ENCODE data around the gene IRX5.

The IRX5 gene

DNA sequence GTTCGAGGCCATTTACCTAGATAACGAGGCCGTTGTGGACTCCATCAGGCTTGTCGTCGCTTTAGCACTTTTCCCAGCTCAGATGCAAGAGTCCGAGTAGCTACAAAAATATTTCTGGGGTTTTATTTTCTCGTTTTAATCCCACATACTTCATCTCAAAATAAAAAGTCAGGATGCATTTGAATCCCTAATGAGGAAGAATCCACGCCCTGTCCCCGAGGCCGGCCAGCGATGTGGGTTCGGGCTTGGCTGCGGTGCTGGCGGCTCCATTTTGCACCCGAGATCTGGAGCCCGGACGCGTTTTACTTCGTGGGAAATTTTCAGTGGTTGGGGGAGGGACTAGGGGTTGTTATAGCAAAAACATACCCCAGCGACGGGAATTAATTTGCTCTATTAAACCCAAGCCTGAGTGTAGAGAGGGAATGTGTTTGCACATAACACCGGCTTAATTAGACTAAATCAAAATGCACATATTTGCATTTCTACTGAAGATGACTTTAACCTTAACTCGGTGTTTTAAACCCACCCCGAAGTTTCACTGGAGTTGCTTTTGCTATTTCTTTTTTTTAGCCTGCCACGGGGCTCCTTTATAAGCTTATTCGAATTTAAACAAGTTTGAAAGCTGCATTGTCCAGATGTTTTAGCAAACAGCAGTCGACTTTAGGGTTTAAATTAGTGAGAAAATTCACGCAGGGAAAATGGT lies 4.8 kb downstream of the IRX5 start:
- no peak overlapping the region for H3K4me3 ChIP-seq (ENCODE audit: low read length)
- TF ChIP-seq ZNF274 (IDR thresholded peaks at IDR 0.05; ENCODE audit: low read depth, low read length), result no peak

DNA sequence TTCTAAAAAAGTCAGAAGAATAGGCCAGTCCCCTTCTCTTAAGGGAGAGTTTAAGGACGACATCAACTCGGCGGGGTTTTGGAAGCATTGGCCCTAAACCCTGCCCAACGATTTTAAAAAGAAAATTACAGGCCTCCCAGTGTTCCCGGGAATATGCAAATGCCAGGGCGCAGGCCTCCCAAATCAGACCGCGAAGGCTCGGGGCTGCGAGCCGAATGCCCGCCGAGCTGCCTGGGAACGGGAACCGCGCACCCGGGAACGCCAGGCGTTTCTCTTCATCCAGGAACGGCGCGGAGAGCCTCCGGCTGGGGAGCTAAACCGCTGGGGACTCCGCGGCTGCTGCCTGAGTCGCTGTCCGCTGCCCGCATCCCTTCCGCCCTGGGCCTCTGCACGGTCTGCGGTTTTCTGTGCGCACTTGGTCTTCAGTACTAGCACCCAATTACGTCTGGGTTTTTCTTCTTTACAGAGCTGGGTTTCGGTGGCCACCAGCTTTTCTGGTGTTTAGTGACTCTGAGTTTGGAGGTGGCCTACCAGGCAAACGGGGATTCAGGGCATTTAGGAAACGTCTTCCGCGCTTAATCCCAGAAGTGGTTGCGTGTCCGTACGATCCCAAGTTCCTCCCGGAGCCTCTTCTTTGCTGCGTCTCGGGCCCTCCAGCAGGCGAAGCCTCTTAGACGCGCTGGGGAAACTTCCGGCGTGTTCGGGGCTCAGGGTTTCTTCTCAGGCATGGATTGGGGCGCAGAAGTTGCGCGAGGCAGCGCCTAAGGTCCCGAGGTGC lies 5.7 kb downstream of the IRX5 start:
- no peak overlapping the region for H3K4me3 ChIP-seq (ENCODE audit: low read length)
- TF ChIP-seq ZNF274 (IDR thresholded peaks at IDR 0.05; ENCODE audit: low read depth, low read length), result no peak

DNA sequence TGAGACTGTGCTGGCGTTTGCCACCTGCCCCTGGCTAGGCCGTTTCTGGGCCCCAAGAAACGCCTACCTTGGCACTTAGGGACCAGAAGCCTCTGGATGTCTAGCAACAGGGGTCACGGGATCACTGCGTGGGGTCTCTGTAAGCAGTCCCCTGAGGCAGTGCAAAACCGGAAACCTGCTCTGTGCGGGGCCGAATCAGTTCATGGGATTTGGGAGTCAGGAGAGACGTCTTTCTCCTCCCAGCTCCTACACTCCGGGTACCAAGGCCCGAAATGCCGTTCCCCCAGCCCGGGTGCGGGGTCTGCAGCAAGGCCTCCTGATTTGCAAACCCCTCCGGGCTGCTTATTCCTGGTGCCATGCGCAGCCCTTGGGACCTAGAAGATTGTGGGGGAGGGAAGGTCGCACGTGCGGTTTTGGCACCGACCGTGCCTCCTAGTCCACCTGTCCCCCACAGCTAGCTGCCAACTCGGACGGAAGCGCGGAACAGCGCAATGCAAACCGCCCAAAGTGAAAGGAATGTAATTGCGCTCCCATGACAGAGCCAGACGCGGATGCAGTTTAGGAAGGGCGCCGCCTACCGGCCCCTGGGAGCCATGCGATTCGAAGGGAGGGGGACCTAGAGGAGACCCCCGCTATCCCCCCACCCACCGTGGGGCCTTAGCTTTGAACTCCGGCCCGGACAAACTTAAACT lies 6.5 kb downstream of the IRX5 start:
- no peak overlapping the region; the same call in 1 of the 2 replicates for H3K4me3 ChIP-seq (ENCODE audit: low read length)

DNA sequence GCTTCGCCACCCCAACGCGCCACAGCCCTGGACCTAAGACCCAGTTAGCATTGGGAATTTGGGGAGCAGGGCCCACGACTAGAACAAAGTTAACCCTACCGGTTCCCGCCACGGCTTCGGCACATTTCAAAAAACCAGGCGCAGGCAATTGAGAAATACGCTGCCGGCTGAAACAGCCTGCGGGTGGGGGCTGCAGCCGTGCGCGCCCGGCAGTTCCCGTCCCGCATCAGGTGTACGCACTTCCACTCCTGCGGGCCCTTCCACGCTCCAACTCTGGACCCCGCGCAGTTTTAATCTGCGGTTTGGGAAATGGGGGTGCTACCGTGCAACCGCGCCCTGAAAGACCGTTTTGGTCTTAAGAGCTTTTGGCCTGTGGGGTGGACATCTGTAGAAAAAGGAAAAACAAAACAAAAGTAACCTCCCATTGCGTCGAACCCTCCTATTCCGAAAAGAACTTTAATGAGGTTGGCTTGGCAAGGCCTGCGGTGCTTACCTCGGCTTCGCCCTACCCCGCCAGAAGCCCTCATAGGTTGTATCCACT lies 7.1 kb downstream of the IRX5 start:
- H3K4me3 ChIP-seq (ENCODE audit: low read length), result no peak overlapping the region; the same call in 1 of the 2 replicates
- no peak for TF ChIP-seq ZNF274 (IDR thresholded peaks at IDR 0.05; ENCODE audit: low read depth, low read length)

More for the DNA sequence above, 6.5 kb downstream of the IRX5 start:
- no peak for TF ChIP-seq ZNF274 (IDR thresholded peaks at IDR 0.05; ENCODE audit: low read depth, low read length)

DNA sequence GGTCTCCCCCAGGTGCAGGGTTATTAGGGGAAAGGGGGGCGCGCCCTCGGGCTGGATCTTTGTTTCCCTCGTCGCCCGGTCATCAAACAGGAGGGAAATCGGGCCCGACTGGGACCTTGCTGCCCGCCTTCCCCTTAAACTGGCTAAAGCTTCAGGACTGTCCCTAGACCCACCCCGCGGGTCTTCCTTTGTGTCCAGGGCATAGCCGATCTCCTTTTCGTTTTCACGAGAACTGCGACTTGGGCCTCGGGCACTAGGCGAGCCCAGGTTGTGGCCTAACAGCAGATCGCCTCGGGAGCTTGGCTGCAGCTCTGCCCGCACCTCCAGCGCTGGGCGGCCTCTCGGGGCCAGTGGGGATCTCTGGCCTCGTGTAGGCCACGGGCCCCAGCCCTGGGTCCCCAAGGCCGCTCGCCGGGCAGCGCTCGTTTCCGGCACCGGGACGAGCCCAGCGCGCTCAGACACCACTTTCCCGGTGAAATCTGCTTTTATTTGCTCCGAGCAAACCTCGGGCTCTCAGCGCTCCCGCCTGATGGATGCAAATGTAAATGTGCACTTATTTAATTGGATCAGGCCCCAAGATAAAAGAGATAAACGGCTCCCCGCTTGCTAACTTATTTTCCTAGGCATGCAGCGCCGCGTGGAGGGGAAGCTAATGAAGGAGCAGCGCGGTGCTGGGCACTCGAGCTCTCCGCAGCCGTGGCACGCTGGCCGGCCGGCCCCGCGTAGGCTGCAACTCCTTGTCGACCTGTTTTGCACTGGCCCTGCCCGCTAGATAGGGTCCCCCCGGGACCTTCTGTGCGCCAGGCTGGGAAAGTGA lies 7.8 kb downstream of the IRX5 start:
- no peak overlapping the region for H3K4me3 ChIP-seq (ENCODE audit: low read length)
- TF ChIP-seq ZNF274 (IDR thresholded peaks at IDR 0.05; ENCODE audit: low read depth, low read length), result no peak

DNA sequence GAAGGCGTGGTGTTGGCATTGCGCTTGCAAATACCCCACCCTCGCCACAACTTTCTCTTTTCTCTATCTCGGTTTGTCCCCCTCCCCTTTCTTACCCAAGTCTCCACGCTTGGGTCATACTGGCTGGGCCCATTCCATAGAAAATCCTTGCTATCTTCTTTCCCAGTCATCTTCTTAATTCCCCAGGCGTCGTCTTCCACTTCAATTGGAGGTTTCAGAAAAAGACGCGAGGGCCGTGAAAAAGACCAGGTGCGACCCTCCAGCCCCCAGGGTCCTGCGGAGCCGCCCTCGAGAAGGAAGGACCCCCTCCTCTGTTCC lies 8.3 kb downstream of the IRX5 start:
- no peak for TF ChIP-seq ZNF274 (IDR thresholded peaks at IDR 0.05; ENCODE audit: low read depth, low read length)
- H3K4me3 ChIP-seq (ENCODE audit: low read length), result no peak overlapping the region

DNA sequence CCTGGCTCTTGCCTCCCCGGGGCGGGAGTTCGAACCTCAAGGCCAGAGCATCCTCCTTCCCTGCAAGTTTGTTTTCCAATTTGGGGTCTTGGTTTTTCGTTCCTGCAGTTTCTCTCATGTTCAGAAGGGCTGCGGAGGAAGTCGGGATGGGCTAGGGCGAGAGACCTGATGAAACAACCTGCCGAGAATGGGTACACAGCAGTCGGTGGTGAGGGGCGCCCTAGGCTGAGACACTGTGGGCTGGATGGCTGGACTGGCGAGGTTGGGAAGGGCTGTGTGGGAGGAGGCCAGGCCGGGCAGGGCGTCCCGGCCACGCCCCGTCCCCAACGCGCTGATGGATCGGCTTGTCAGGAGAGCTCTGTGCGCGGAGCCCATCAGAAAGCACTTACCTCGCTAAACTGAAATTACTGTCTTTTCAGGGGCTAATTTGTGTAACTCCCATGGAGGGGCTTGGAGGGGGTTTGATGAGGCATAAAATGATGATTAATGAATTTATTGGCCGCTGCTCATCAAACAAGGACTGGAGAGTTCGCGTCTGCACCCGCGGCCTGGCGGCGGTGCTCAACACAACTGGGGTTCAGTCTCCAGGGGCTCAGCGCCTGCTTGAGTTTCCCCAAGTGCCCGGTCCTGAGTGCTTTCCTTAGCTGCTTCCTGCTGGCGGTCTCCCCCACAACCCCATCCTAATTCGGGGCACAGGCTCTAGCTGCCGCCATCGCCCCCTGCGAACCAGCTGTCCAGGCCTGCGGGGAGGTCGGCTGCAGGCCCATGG lies 9.0 kb downstream of the IRX5 start:
- H3K4me3 ChIP-seq (ENCODE audit: low read length), result no peak overlapping the region
- no peak for TF ChIP-seq ZNF274 (IDR thresholded peaks at IDR 0.05; ENCODE audit: low read depth, low read length)

DNA sequence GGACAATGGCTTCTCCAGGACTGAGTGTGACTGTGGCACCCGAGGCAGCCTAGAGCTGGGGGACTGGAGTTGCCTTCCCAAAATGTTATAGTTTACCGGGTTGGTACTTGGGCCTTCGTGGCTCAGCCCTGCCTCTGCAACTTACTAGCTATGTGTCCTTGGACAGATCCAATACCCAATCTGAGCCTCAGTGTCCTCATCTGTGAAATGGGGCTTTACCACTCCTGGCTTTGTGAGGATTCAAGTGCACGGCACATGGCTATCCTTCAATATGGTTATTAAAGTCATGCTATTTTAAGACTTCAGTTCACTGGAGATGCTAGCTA lies 9.6 kb downstream of the IRX5 start:
- H3K4me3 ChIP-seq (ENCODE audit: low read length), result no peak overlapping the region
- no peak for TF ChIP-seq ZNF274 (IDR thresholded peaks at IDR 0.05; ENCODE audit: low read depth, low read length)

DNA sequence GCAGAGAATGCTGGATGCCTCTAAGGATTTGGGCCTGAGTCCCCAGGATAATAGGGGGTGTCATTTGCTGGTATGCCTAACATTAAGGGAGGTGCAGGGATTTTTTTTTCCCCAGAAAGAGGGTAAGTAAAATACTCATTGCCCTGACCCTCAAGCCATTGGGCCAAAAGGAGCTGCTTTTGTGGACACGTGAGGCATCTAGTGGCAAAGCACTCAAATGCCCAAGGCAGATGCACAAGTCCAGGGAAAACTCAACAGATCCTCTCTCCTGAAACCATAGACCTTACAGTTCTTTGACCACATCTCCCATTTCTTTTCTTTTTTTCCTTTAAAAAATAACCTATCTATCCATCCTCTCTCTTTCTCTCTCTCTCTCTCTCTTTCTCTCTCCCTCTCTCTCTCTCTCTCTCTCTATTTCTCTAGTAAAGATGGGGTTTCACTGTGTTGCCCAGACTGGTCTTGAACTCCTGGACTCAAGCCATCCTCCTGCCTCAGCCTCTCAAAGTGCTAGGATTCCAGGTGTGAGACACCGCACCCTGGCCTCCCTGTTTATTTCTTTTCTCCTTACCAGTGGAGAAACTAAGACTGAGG lies 11.8 kb downstream of the IRX5 start:
- TF ChIP-seq ZNF274 (IDR thresholded peaks at IDR 0.05; ENCODE audit: low read depth, low read length), result no peak
- H3K4me3 ChIP-seq (ENCODE audit: low read length), result no peak overlapping the region

DNA sequence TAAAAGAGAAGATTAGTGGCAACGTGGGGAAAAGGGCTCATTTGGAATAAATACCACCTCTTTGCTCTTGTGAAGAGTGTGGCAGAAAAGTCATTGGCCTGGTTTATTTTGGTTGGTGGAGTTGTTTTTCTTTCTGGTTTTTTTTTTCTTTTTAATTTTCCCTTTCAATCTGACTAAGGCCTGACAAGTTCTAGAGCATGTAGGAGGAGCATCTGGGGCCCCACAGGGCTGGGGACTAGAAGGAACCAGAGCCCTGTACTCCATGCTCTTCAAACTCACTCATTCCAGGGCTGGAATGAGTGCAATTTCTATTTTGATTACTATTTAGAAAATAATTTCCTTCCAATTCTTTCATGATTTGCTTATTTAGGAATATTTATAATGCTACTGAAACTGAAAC lies 13.3 kb downstream of the IRX5 start:
- TF ChIP-seq ZNF274 (IDR thresholded peaks at IDR 0.05; ENCODE audit: low read depth, low read length), result no peak
- no peak overlapping the region for H3K4me3 ChIP-seq (ENCODE audit: low read length)

DNA sequence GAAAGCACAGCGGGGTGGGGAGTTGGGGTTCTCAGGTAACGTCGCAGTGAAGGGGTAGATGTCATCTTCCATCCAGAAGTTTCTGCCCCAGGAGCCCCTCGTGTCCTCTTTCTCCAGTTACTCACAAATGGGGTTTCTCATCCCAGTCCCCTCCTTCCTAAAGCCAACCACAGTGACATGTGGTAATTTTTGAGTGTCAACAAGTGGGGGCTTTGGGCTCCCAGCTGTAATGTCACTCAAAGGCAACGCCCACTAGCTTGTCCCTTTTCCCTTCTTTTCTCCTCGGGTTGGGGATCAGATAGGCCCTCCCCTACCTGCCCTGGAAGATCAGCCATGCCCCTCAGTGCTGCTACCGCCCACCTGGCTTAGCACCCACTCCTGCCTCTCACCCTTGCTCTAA lies 14.4 kb downstream of the IRX5 start:
- TF ChIP-seq ZNF274 (IDR thresholded peaks at IDR 0.05; ENCODE audit: low read depth, low read length), result no peak
- H3K4me3 ChIP-seq (ENCODE audit: low read length), result no peak overlapping the region

DNA sequence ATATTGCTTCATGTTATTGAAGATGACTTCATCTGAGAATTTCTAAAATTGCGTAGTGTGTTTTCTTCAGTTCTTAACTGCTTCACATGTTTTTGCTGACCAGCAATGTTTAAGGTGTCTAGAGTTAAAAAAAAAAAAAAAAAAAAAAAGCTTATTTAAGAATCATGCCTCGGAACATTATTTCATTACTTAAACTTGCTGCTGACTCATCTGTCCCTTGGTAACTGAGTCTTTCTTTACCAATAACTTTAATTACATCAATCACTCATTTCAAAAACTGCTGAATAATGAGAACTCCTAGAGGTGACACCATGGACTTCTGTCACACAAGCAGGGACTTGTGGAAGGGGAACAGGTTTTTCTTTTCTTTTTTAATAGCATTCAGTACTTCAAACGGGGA lies 16.2 kb downstream of the IRX5 start:
- no peak for TF ChIP-seq ZNF274 (IDR thresholded peaks at IDR 0.05; ENCODE audit: low read depth, low read length)
- no peak overlapping the region for H3K4me3 ChIP-seq (ENCODE audit: low read length)

DNA sequence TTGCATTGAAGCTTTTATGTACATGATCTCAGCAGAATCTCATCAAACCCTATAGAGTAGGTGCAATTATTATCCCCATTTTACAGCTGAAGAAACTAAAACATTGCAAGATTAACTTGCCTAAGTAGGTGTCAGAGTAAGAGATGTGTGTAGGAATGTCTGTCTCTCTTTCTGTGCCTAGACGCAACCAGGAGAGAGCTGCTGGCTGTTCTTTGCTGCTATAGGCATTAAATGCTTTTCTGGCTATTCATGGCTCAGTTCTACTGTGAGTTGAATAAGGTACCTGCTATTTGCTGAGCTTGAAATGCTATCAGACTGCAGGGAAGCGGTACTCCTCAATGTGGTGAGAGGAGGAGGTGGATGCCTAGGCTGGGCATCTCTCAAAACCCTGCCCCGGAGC lies 17.0 kb downstream of the IRX5 start:
- TF ChIP-seq ZNF274 (IDR thresholded peaks at IDR 0.05; ENCODE audit: low read depth, low read length), result no peak
- no peak overlapping the region for H3K4me3 ChIP-seq (ENCODE audit: low read length)
